GM11168 (cell line): Measurements from ENCODE around the gene NDUFS7.

Experiments
- in situ Hi-C: fragments of 300-500 bp; cut with MboI; formaldehyde crosslinking; loops from one replicate; pipeline ENCODE4 v1.12.0; 2022; ENCODE audit warnings: low sequenced_read_pairs; ENCODE audit not compliant: unreplicated experiment

NDUFS7 gene

DNA sequence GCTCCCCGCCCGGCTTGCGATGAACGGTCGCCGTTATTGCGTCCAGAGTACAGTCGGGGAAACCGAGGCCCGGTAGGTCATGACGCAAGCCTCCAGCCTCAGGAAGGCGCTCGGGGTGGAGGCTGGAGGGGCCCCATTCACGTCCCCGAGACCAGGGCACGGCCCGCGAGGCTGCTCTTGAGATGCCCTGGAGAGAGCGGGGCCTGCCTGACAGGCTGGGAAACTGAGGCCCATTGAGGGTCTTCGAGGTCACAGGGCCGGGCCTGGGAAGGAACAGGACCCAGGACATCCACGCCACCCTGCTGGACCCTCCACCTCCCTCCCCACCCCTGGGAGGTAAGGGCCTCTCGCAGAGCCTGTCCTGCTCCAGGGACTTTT, 367 bp downstream of the NDUFS7 start:
- in situ Hi-C loops, result no loop called here

- in situ Hi-C loops, result no loop called here
Measured at GRCh38 chr19:1384478-1385110, 887 bp downstream of the NDUFS7 start.

GRCh38 chr19:1385816-1386215, 2.1 kb downstream of the NDUFS7 start:
- in situ Hi-C loops, result no loop called here

DNA sequence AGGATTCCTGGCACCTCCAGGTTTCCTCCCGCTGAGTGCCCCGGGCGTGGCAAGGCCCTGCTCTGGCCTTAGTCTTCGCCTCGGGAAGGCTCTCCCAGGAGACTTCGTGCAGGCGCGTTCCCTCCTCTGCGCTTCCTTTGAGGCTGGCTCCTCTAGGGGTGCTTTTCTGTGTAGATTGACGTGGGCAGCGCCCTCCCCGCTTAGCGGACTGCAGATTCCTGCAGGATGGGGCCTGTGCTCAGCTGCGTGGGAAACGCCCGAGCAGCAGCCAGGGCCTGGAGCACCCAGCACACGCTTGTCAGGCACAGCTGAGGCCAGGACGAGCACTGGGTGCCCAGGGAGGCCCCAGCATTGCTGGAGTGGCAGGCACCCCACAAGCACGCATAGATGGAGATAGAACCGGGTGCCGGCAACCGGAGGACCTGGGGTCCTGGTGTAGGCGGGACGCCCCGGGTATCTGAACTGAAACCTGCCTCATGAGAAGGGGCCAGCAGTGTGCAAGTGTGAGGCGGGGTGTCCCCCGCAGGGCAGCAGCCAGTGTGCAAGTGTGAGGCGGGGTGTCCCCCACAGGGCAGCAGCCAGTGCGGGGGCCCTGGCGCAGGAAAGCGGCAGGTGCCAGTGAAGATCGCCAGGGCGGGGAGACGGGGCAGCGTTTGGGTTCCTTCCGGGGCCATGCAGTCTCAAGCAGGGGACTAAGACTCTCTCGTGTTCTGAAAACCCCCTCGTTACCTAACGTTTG, 3.4 kb downstream of the NDUFS7 start:
- in situ Hi-C loops, result no loop called here

DNA sequence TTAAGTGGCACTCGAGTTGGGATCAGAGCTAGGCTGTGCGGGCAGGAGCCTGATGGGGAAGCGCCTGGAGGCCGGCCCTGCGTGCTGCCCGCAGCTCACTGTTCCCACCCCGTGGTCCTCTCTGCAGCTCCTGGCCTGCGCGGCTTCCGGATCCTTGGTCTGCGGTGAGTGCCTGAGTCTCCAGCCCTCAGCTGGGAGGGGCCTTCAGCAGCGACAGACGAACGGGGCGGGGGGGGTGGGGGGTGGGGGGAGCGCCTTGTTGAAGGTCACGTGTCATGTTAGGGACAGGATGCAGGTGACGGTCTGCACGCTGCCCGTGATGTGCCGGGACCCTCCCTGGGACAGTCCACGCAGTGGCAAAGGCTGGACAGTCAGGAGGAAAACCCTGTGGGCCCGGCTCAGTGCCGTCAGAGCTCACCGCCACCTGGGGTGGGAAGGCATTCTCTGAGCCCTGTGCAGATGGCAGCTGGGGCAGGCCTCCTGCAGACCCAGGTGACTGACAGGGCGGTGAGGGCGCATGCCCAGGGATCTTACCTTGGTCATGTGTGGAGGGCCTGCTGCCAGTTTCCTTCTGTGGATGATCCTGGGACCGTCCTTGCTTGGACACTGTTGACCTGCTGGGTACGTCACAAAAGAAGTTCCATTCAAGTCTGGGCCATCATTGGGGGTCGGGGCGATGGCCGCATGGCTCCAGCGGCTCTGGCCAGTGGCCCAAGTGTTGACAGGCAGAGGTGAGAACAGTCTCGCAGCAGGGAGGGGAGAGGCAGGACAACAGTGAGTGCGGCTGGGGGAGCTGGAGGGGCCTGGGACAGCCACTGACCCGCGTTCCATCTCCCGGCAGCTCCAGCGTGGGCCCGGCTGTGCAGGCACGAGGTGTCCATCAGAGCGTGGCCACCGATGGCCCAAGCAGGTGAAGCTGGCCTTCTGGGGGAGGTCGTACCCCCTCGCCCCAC, 4.3 kb downstream of the NDUFS7 start:
- in situ Hi-C loops, result no loop called here

- in situ Hi-C loops, result no loop called here
Measured at GRCh38 chr19:1388637-1389026, 4.9 kb downstream of the NDUFS7 start.

GRCh38 chr19:1389033-1389940, 5.6 kb downstream of the NDUFS7 start:
- in situ Hi-C loops, result no loop called here

DNA sequence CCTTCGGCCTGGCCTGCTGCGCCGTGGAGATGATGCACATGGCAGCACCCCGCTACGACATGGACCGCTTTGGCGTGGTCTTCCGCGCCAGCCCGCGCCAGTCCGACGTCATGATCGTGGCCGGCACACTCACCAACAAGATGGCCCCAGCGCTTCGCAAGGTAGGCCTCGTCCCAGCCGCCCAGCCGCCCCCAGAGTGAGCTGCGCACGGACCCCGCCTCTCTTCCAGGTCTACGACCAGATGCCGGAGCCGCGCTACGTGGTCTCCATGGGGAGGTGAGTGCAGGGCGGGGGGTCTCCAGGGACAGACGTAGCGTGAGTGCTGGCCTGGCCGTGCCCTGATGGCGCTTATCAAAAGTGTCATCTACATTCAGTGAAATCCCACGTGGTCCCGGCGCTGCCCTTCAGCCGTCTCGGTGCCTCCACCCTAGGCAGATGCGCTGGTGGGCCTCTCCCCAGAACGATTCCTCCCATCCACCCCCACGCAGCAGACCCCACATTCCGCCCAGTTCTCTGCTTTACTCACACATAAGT, 7.2 kb downstream of the NDUFS7 start:
- in situ Hi-C loops, result no loop called here

- in situ Hi-C loops, result no loop called here
Measured at GRCh38 chr19:1392407-1392806, 8.7 kb downstream of the NDUFS7 start.

DNA sequence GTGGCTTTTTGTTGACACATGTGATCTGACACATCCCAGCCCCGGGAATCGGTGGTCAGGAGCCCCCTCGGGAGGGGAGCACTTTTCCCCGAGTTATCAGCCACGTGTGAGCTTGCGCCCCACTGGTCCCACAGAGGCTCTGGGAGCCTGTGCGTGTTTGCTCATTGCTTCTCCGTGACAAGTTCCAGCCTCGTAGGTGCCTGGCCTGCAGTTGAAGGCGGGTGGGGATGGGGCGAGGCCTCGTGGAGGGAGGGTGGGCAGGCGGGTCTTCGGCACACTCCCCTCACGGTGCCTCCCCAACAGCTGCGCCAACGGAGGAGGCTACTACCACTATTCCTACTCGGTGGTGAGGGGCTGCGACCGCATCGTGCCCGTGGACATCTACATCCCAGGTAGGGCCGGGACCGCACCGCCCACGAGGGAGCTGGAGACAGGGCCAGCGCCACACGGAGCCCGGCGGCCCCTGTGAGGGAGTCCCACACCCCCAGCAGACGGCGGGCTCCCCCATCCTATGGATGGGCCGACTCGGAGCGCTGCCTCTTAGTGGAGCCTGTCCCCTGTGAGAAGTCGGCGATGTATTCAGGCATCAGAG, 9.3 kb downstream of the NDUFS7 start:
- in situ Hi-C loops, result no loop called here

GRCh38 chr19:1393841-1394240, 10.1 kb downstream of the NDUFS7 start:
- in situ Hi-C loops, result no loop called here

DNA sequence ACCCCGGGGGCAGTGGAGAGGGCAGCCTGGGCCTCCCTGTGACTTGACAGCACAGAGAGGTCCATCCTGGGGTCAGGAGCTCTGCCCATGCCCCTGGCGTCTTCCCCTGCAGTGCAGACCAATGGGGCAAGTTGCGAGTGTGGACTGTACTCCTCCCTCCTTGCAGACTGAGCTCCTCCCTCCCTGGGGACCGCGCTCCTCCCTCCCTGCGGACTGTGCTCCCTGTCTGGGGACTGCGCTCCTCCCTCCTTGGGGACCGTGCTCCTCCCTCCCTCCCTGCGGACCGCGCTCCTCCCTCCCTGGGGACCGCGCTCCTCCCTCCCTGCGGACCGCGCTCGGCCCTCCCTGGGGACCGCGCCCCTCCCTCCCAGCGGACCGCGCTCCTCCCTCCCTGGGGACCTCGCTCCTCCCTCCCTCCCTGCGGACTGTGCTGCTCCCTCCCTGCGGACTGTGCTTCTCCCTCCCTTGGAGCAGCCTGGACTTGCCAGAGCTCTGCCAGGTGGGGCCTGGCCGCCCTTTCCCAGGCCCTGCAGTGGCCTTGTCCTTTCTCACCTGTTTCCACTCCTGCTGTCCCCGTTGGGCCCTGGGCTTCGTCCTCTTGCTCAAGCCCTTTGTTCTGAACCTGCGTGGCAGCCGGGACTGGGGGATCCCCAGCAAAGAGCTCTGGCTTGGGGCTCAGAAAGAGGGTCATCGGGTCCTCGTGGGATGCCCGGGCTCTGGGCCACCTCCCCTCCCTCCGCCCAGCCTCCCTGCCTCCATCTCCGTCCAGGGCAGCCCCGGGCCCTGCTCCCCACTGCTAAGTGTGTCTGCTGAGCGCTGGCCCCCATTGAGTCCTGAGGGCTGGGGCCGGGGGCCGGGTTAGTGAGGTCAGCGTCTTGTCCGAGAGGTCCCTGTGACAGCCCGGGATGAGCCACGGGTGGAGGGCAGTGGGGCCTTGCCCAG, 10.8 kb downstream of the NDUFS7 start:
- in situ Hi-C loops, result no loop called here

- in situ Hi-C loops, result no loop called here
Measured at GRCh38 chr19:1395194-1396018, 11.7 kb downstream of the NDUFS7 start.

GRCh38 chr19:1396019-1396767, 12.5 kb downstream of the NDUFS7 start:
- in situ Hi-C loops, result no loop called here

DNA sequence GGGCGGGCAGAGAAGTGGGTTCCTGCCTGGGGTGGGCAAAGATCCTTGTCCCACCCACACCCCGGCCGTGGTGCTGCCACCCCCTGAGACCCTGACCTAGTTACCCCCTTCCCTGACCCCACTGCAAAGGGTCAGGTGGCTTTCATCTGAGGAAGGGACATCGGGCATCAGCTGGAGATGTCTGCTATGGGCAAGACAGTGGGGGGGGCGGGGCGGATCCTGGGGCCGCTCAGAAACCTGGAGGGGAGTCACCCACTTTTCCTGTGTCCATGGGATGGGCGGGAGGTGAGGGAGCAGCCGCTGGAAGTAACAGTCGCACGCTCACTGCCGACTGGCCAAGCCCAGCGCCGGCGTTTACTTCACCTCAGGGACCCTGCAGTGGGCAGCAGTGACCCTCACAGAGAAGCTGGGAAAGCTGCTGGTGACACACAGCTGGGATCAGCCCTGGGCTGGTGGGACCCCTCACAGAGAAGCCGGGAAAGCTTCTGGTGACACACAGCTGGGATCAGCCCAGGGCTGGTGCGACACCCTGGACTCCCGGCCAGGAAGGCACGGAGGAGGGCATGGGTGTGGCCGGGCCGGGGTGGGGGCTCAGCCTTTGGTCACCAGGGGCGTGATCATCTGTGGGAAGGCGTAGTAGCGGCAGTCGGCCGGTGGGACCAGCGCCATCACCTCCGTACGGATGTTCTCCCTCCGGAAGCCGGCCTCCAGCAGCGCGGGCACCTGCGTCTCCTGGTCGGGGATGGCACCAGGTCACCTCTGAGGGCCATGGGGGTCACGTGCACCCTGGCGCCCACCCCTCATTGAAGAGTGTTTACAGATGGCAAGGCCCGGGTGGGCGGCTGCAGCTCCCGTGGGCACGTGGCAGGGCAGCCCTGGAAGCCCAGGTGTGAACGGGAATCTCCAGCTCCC, 13.3 kb downstream of the NDUFS7 start:
- in situ Hi-C loops, result no loop called here

GRCh38 chr19:1397838-1398237, 14.1 kb downstream of the NDUFS7 start:
- in situ Hi-C loops, result no loop called here
